Progenitor cell of endocrine pancreas (in vitro differentiated cells): ENCODE data around the gene CCBE1. TPM values are rescaled to one million over a fixed set of nuclear protein-coding genes. Genes with fewer than 3 reads are reported as not detected.
"Not testable (repeated sequence)": the region's sequence is repeated elsewhere in the genome, so short reads cannot be mapped to it uniquely, and the experiment has no call there.

Source experiments
- DNase-seq: peaks from one replicate; pipeline ENCODE4 v3.0.0; 2021; ENCODE audit warnings: low spot score; ENCODE audit not compliant: unreplicated experiment
- H3K27ac Mint-ChIP-seq: 2 replicates; pipeline ENCODE4 v1.8.0; 2021; ENCODE audit warnings: mild to moderate bottlenecking, moderate library complexity, mixed read lengths
- H3K27me3 Mint-ChIP-seq: 2 replicates; pipeline ENCODE4 v1.8.0; 2021; ENCODE audit warnings: mixed read lengths
- H3K36me3 Mint-ChIP-seq: 2 replicates; pipeline ENCODE4 v1.8.0; 2022; ENCODE audit warnings: mixed read lengths; ENCODE audit not compliant: insufficient read depth
- H3K4me1 Mint-ChIP-seq: 2 replicates; pipeline ENCODE4 v1.8.0; 2021; ENCODE audit warnings: low read depth, mixed read lengths
- H3K4me3 Mint-ChIP-seq: 2 replicates; pipeline ENCODE4 v1.8.0; 2021; ENCODE audit warnings: low read depth, mild to moderate bottlenecking, moderate library complexity, mixed read lengths
- H3K9me3 Mint-ChIP-seq: 2 replicates; pipeline ENCODE4 v1.8.0; 2021; ENCODE audit warnings: low read depth, mixed read lengths
- total RNA-seq: library from RNA; stranded (reverse); gene quantifications from 2 replicates; pipeline ENCODE4 v1.2.1, GENCODE V29; 2021
- TF ChIP-seq, protein P1 (sequence below): fragments of 200-600 bp; sonication (generic); IDR thresholded peaks from one replicate; pipeline ENCODE4 v1.5.0; 2021; ENCODE audit warnings: antibody characterized with exemption, mild to moderate bottlenecking; ENCODE audit not compliant: unreplicated experiment

The CCBE1 gene
- total RNA-seq, 1 donor from 2014 or later, result 1.2 TPM

DNA sequence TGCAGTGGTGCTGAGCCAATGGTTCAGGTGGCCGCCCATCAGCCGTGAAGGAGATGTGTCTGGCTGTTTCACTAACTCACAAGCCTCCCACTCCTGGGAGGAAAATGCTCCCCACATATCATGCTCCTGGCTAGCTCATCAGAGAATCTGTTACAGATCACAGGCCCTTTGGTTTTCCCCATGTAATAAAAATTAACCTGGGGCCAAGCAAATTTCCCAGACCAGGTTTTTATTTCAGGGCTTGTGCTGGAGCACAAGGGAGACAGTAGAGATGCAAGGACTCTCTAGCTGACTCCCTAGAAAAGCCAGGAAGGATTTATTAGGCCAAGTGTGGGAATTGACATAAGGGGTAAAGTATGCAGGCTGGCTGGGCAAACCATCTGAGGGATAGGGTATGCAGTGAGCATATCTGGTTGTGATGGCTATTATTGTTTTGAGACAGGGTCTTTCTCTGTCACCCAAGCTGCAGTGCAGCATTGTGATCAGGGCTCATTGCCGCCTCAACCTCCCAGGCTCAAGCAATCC lies 40.6 kb upstream of the CCBE1 start:
- Mint-ChIP-seq H3K4me1 (peaks cover 19% of the 10 kb centered on the region), H3K9me3 (no peaks in the 10 kb centered on the region), H3K27me3 (no peaks in the 10 kb centered on the region), H3K4me3 (no peak overlapping the region), H3K36me3 (no peaks in the 10 kb centered on the region), H3K27ac (no peak overlapping the region)
- DNase-seq, result no peak
- TF ChIP-seq, protein P1, sequence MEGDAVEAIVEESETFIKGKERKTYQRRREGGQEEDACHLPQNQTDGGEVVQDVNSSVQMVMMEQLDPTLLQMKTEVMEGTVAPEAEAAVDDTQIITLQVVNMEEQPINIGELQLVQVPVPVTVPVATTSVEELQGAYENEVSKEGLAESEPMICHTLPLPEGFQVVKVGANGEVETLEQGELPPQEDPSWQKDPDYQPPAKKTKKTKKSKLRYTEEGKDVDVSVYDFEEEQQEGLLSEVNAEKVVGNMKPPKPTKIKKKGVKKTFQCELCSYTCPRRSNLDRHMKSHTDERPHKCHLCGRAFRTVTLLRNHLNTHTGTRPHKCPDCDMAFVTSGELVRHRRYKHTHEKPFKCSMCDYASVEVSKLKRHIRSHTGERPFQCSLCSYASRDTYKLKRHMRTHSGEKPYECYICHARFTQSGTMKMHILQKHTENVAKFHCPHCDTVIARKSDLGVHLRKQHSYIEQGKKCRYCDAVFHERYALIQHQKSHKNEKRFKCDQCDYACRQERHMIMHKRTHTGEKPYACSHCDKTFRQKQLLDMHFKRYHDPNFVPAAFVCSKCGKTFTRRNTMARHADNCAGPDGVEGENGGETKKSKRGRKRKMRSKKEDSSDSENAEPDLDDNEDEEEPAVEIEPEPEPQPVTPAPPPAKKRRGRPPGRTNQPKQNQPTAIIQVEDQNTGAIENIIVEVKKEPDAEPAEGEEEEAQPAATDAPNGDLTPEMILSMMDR, result no peak

DNA sequence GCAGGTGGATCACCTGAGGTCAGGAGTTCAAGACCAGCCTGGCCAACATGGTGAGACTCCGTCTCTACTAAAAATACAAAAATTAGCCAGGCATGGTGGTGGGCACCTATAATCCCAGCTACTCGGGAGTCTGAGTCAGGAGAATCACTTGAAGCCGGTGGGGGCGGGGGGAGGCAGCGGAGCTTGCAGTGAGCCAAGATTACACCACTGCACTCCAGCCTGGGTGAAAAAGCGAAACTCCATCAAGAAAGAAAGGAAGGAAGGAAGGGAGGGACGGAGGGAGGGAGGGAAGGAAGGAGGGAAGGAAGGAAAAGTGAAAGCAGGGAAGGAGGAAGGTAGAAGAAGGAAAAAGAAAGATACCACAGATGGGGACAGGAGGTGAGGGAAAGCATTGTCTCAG lies 40.1 kb upstream of the CCBE1 start:
- H3K36me3 Mint-ChIP-seq, H3K9me3 Mint-ChIP-seq, DNase-seq, H3K4me3 Mint-ChIP-seq, H3K27ac Mint-ChIP-seq, H3K27me3 Mint-ChIP-seq: not testable (repeated sequence)
- peaks cover 18% of the 10 kb centered on the region for H3K4me1 Mint-ChIP-seq

DNA sequence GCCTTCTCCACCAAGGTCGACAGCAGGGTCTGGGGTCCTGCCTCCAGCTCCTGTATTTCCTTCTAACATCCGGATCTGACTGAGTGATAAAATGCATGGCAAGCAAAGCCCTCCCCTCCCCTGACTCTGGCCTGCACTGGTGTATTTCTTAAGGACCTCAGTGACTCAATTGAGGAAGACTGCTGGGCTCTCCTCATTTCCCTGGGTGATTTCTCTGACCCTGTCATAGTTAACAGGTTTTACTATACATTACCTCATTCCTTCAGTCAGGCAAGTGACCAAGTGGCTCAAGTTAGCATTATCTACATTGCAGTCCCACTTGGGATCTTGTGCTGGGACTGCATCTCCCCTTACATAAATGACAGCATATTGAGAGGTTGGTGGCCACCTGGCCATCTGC lies 38.8 kb upstream of the CCBE1 start:
- TF ChIP-seq, protein P1, result no peak
- Mint-ChIP-seq H3K27ac (no peak overlapping the region), H3K4me1 (peaks cover 14% of the 10 kb centered on the region), H3K36me3 (no peaks in the 10 kb centered on the region), H3K9me3 (no peaks in the 10 kb centered on the region), H3K27me3 (peaks cover 4% of the 10 kb centered on the region), H3K4me3 (no peak overlapping the region)
- no peak for DNase-seq

DNA sequence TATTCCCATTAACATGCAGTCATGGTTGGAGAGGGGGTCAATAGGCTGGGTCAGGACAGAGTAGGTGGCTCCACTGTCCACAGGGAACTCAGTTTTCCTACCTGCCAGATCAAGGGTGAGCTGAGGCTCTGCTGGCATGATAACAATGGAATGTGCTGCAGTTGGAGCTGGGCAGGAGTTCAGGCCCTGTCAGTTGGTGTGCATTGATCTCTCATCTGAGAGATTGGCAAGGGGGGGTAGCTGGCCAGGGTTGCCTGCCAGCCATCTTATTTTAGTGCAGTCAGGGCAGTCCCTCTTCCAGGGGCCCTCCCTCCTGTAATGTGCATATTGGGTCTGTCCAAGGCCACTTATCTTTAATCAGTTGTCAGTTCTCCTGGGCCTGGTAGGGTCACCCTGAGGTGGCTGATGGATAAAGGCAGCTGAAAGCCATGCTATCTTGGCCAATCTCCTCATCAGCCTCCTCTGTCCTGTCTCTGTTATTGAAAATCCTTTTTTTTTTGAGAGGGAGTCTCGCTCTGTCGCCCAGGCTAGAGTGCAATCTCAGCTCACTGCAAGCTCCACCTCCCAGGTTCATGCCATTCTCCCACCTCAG lies 38.1 kb upstream of the CCBE1 start:
- Mint-ChIP-seq H3K4me1 (peaks cover 11% of the 10 kb centered on the region), H3K36me3 (no peaks in the 10 kb centered on the region), H3K4me3 (no peak overlapping the region), H3K27me3 (peaks cover 4% of the 10 kb centered on the region), H3K9me3 (no peaks in the 10 kb centered on the region), H3K27ac (no peak overlapping the region)
- no peak for DNase-seq
- TF ChIP-seq, protein P1, result no peak

DNA sequence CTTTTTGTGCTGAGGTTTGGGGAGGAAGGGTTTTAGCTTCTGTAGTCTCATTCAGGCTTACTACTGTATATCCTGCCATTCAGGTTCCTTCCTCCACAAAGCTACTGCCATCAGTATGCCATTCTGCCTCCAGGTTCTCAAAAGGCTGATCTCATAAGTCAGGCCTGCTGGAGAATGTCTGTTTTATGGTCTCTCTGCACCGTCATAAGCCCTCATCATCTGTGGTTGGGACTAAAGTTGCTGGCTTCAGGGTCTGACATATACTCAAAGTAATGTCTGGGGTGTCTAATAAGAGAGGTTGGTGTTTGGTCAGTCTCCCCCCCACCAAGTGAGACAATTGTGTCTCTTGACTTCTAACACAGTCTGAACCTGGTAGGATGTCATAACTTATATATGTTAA lies 36.2 kb upstream of the CCBE1 start:
- no peaks in the 10 kb centered on the region for H3K9me3 Mint-ChIP-seq
- no peak overlapping the region for H3K27ac Mint-ChIP-seq
- no peak overlapping the region for H3K4me3 Mint-ChIP-seq
- no peaks in the 10 kb centered on the region for H3K36me3 Mint-ChIP-seq
- peaks cover 11% of the 10 kb centered on the region for H3K4me1 Mint-ChIP-seq
- no peak for DNase-seq
- TF ChIP-seq, protein P1, result no peak
- peaks cover 4% of the 10 kb centered on the region for H3K27me3 Mint-ChIP-seq

DNA sequence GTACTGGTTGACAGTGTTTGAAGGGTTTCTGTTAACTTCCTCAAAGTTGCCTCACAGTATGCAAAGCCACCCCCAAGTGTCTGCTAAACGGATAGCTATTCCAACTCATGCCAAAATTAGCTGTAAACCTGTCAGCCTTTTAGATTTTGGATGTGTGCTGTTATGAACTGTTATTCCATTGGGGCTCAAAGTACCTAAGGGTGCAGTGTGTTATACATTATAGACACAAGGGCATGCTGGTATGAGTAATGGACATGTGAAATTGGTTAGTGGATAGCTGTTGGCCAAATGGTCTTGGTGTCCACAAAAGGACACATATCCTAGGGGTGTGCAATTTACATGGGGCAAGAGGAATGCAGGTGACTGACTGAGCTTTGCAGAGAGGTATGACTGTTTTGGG lies 33.7 kb upstream of the CCBE1 start:
- peaks cover 9% of the 10 kb centered on the region for H3K4me1 Mint-ChIP-seq
- H3K27me3 Mint-ChIP-seq, result peaks cover 4% of the 10 kb centered on the region
- TF ChIP-seq, protein P1, result no peak
- H3K27ac Mint-ChIP-seq, result no peak overlapping the region
- no peak overlapping the region for H3K4me3 Mint-ChIP-seq
- H3K9me3 Mint-ChIP-seq, result no peaks in the 10 kb centered on the region
- no peaks in the 10 kb centered on the region for H3K36me3 Mint-ChIP-seq
- no peak for DNase-seq
